Activated B cell treated with CpG ODN at 0.5 μM for 24 hours (primary cell): Measurements from ENCODE around the gene TUBB2A. TPM values are rescaled to one million over a fixed set of nuclear protein-coding genes. Genes with fewer than 3 reads are reported as not detected.

Experiments
- ATAC-seq: fragments of 200-7000 bp; cut with Tn5 transposase; one replicate; pipeline ENCODE4 v1.10.0; 2021; ENCODE audit warnings: low read depth, mild to moderate bottlenecking, moderate library complexity
- CTCF ChIA-PET: fragments of 350-600 bp; sonication (Branson Sonifier 250); formaldehyde crosslinking; loops from one replicate; lab custom pipeline; 2021; ENCODE audit warnings: antibody characterized with exemption; lab: Charles Lee
- POLR2A ChIA-PET: fragments of 350-600 bp; sonication (Branson Sonifier 250); formaldehyde crosslinking; loops from one replicate; lab custom pipeline; 2021; ENCODE audit warnings: antibody characterized with exemption; lab: Charles Lee
- DNase-seq: peaks from one replicate; pipeline ENCODE4 v3.0.0; 2022
- H3K27ac Mint-ChIP-seq: one replicate; pipeline ENCODE4 v1.8.0; 2020; ENCODE audit warnings: mixed read lengths
- H3K27me3 Mint-ChIP-seq: one replicate; pipeline ENCODE4 v1.8.0; 2021; ENCODE audit warnings: mixed read lengths
- H3K36me3 Mint-ChIP-seq: one replicate; pipeline ENCODE4 v1.8.0; 2021; ENCODE audit warnings: low read depth, mixed read lengths
- H3K4me1 Mint-ChIP-seq: one replicate; pipeline ENCODE4 v1.8.0; 2021; ENCODE audit warnings: mixed read lengths
- H3K4me3 Mint-ChIP-seq: one replicate; pipeline ENCODE4 v1.8.0; 2020; ENCODE audit warnings: mild to moderate bottlenecking, mixed read lengths
- H3K9me3 Mint-ChIP-seq: one replicate; pipeline ENCODE4 v1.8.0; 2020; ENCODE audit warnings: mixed read lengths
- intact Hi-C: fragments of 100-400 bp; cut with micrococcal nuclease; formaldehyde crosslinking; loops from one replicate; pipeline ENCODE4 v1.15.1; 2024
- total RNA-seq: library from RNA; stranded (reverse); gene quantifications from 2 replicates; pipeline ENCODE4 v1.2.3, GENCODE V29; 2022
- TF ChIP-seq, protein P1 (sequence below): fragments of 200-600 bp; IDR thresholded peaks from one replicate; pipeline ENCODE4 v1.8.0; 2022; ENCODE audit warnings: antibody characterized with exemption, mild to moderate bottlenecking

Gene TUBB2A
- total RNA-seq, 1 donor from 2014 or later: 3.3 TPM

DNA sequence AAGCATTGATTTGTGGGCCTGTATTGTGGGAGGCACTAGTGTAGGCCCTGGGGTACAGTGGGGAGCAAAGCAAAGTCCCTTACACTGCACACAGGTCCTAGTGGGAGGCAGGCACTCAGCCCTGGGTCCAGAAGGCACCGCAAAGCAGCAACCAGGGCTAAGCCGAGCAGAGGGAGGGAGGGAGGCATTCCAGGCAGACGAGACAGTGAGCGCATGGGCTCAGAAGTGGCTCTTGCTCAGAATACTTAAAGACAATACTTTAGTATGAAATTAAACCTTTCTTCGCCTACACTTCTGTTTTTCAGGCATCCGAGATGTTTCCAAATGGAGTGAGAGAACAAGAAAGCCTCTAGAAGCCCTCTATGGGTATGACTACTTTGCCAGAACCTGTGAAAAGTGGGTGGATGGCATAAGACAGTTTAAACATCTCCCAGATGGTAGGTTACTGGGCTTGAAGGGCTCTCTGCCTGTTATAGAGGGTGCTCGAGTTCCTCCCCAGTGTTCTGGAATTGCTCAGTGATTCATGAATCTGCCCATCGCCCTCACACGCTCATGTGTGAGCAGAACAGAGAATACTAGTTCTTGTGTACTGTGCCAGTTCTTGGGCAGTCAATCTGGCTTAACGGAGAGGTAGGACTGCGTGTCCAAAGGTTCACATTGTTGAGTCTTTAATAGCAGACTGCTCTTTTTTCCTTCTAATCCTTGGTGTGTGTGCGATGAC, 20.1 kb downstream of the TUBB2A start:
- Mint-ChIP-seq H3K4me1 (peaks cover 12% of the 10 kb centered on the region), H3K27me3 (no peaks in the 10 kb centered on the region), H3K4me3 (no peak overlapping the region), H3K9me3 (no peaks in the 10 kb centered on the region), H3K36me3 (peaks cover 34% of the 10 kb centered on the region), H3K27ac (no peak overlapping the region)
- TF ChIP-seq, protein P1, sequence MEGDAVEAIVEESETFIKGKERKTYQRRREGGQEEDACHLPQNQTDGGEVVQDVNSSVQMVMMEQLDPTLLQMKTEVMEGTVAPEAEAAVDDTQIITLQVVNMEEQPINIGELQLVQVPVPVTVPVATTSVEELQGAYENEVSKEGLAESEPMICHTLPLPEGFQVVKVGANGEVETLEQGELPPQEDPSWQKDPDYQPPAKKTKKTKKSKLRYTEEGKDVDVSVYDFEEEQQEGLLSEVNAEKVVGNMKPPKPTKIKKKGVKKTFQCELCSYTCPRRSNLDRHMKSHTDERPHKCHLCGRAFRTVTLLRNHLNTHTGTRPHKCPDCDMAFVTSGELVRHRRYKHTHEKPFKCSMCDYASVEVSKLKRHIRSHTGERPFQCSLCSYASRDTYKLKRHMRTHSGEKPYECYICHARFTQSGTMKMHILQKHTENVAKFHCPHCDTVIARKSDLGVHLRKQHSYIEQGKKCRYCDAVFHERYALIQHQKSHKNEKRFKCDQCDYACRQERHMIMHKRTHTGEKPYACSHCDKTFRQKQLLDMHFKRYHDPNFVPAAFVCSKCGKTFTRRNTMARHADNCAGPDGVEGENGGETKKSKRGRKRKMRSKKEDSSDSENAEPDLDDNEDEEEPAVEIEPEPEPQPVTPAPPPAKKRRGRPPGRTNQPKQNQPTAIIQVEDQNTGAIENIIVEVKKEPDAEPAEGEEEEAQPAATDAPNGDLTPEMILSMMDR: no peak
- POLR2A ChIA-PET: no interaction called here
- intact Hi-C loops: no loop called here
- no peak for DNase-seq
- no peak for ATAC-seq
- CTCF ChIA-PET: no interaction called here

DNA sequence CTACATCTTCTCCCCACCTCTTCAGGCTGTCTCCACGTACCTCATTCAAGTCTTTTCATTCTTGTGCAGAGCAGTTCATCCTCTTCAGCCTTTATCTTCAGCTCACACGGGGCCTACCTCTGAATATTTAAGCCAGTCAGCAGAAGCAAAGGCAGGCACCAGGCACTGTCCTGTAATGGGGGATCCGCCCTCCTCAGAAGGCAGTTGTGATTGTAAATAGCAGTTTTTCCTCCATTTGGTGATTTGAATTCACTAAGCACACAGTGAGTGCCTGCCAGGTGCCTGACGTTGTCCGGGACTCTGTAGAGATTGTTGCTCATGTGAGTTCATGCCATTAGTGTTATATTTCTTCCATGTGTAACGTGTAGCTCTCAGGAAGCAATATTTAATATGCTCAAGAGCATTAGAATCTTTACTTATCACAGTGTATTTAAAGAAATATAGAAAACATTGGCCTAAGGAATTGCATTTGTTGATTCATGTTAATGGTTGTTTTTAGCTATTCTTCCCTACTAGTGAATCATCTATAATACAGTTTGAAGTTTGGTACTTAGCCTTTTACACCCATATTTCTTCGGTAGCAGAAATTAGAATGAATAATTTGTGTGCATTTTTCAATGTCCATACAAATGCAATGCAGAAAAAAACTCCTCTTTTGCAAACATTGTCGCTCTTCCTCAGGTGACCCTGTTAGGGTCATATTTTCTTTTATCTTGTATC, 20.9 kb downstream of the TUBB2A start:
- POLR2A ChIA-PET: no interaction called here
- H3K4me1 Mint-ChIP-seq: peaks cover 12% of the 10 kb centered on the region
- no peaks in the 10 kb centered on the region for H3K27me3 Mint-ChIP-seq
- intact Hi-C loops: no loop called here
- TF ChIP-seq, protein P1: no peak
- H3K4me3 Mint-ChIP-seq: no peak overlapping the region
- H3K9me3 Mint-ChIP-seq: no peaks in the 10 kb centered on the region
- H3K27ac Mint-ChIP-seq: no peak overlapping the region
- H3K36me3 Mint-ChIP-seq: peaks cover 41% of the 10 kb centered on the region
- CTCF ChIA-PET: no interaction called here
- ATAC-seq (no peak), DNase-seq (no peak)

DNA sequence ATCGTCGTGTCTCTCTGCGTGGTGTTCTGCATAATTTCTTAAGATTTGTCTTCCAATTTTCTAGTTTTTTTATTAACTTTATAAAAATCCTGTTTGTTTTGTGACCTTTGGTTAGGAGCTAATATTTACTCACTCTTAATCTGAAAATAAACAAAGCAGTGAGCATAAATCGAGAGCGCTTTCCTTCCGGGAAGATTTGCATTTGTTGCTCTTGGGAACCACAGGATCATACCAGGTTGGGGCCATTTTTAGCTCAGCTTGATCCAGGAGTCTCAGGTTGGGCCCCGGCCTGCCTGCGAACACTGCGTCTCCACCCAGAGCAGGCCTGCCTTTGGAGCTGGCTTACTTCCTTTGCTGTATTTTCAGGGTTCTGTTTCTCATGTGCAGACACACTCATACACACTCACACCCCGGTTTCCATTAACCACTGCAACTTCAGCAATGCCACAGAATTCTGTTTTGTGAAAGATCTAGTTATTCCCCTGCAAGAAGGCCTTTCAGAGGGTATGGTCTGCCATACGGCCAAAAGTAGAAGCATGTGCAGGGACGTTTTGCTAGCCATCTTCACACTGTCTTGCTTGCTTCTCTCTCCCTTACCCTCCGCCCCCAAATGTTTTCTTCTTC, 21.6 kb downstream of the TUBB2A start:
- Mint-ChIP-seq H3K27ac (no peak overlapping the region), H3K36me3 (peaks cover 46% of the 10 kb centered on the region), H3K27me3 (no peaks in the 10 kb centered on the region), H3K9me3 (no peaks in the 10 kb centered on the region), H3K4me3 (no peak overlapping the region), H3K4me1 (peaks cover 12% of the 10 kb centered on the region)
- ChIA-PET POLR2A (no interaction called here), CTCF (no interaction called here)
- no peak for ATAC-seq
- DNase-seq: no peak
- intact Hi-C loops: no loop called here
- TF ChIP-seq, protein P1: no peak

DNA sequence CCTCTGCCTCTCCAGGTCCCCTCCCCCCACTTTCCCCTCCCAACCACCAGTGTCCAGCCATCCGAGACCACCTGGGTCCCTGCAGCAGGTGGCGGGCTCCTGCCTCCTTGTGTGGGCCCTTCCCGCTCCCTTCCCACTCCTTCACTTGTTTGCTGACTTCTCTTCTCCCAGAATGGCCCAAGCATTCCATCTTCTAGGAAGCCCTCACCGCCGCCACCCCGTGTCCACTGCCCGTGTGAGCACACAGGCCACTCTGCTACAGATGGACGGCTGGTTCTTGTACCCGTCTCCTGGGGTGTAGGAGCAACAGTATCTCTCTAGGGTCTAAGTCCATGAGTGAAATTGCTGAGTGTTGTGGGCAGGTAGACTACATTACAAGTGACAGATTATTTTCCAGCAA, 23.8 kb downstream of the TUBB2A start:
- no peak overlapping the region for H3K27ac Mint-ChIP-seq

More for the DNA sequence above, 23.8 kb downstream of the TUBB2A start:
- no peak for ATAC-seq
- ChIA-PET POLR2A (no interaction called here), CTCF (no interaction called here)
- no peak overlapping the region for H3K4me3 Mint-ChIP-seq
- intact Hi-C loops: no loop called here
- H3K27me3 Mint-ChIP-seq: no peaks in the 10 kb centered on the region
- no peak for DNase-seq
- TF ChIP-seq, protein P1: no peak
- H3K4me1 Mint-ChIP-seq: no peaks in the 10 kb centered on the region
- peaks cover 44% of the 10 kb centered on the region for H3K36me3 Mint-ChIP-seq
- H3K9me3 Mint-ChIP-seq: no peaks in the 10 kb centered on the region
